Sigmoid colon (tissue), 7 donors: ENCODE measurements around the gene NRG3. TPM values are rescaled to one million over a fixed set of nuclear protein-coding genes. Genes with fewer than 3 reads are reported as not detected.

ENCODE experiments used
- DNase-seq: peaks from one replicate; pipeline ENCODE4 v3.0.0-alpha.2; 2019
- H3K27ac ChIP-seq, 4 donors: fragments of 200-600 bp; sonication (generic); one replicate each; pipeline ENCODE4 v1.5.1; 2016 to 2019; ENCODE audit warnings: mild to moderate bottlenecking in 1 of 4
- H3K27me3 ChIP-seq, 3 donors: fragments of 200-600 bp; sonication (generic); one replicate each; pipeline ENCODE4 v1.5.1; 2019; ENCODE audit warnings: mild to moderate bottlenecking in 1 of 3
- H3K36me3 ChIP-seq, 4 donors: fragments of 200-600 bp; sonication (generic); one replicate each; pipeline ENCODE4 v1.5.1; 2016 to 2019
- H3K4me1 ChIP-seq, 4 donors: fragments of 200-600 bp; sonication (generic); one replicate each; pipeline ENCODE4 v1.5.1; 2017 to 2019
- H3K4me3 ChIP-seq, 4 donors: fragments of 200-600 bp; sonication (generic); one replicate each; pipeline ENCODE4 v1.5.1; 2017 to 2019; ENCODE audit warnings: mild to moderate bottlenecking in 2 of 4, moderate library complexity in 1 of 4
- H3K9me3 ChIP-seq, 4 donors: fragments of 200-600 bp in 3 of 4; sonication (generic) in 3 of 4; one replicate each; pipeline versions ENCODE4 v1.5.1 to v1.6.1; 2013 to 2019
- CTCF ChIP-seq, 4 experiments: fragments of 450-650 bp in 3 of 4; fragments of 200-600 bp in 1 of 4; IDR thresholded peaks; one replicate each; pipeline ENCODE4 v1.5.1; 2016 to 2019; ENCODE audit warnings: antibody characterized with exemption in 4 of 4, mild to moderate bottlenecking in 3 of 4, moderate library complexity in 2 of 4
- EP300 ChIP-seq, 4 donors: sonication (generic); formaldehyde crosslinking; IDR thresholded peaks; one replicate each; pipeline ENCODE4 v1.6.1; 2017; ENCODE audit warnings: antibody characterized with exemption in 4 of 4
- POLR2A ChIP-seq, 2 donors: fragments of 450-650 bp; IDR thresholded peaks; one replicate each; pipeline ENCODE4 v1.6.1; 2016; ENCODE audit warnings: antibody characterized with exemption in 2 of 2, mild to moderate bottlenecking in 2 of 2, moderate library complexity in 2 of 2
- POLR2AphosphoS5 ChIP-seq, 4 donors: sonication (generic); formaldehyde crosslinking; IDR thresholded peaks; one replicate each; pipeline ENCODE4 v1.6.1; 2017; ENCODE audit warnings: antibody characterized with exemption in 4 of 4
- WGBS, 2 donors: extraction: QIAGEN DNeasy Blood & Tissue Kit; methylation state at CpG; one replicate each; pipeline ENCODE4 v1.1.7; 2013; 5-methylcytosine and 5-hydroxymethylcytosine counted together
- intact Hi-C: fragments of 100-400 bp; cut with DNase I; formaldehyde crosslinking; loops from one replicate; pipeline ENCODE4 v1.15.1; 2023
- polyA plus RNA-seq, 3 donors: library from polyadenylated mRNA; stranded (reverse); fragments of 200-250 nt; gene quantifications; one replicate each; pipeline ENCODE4 v1.2.3, GENCODE V29; 2013
- total RNA-seq, 4 donors: library from RNA; depleted of rRNA; stranded (reverse); fragments of >200 nt; gene quantifications; one replicate each; pipeline ENCODE4 v1.1.0, GENCODE V29; 2016
- donor health status: healthy with polysubstance abuse.
- donor health status: Bipolar disorder and iron deficiency.
- donor health status: healthy.

The NRG3 gene
- total and polyA plus RNA-seq, 7 donors = 0.17 to 2.2 (median 0.82) TPM; not detected in 2

GRCh38 chr10:81963606-81964005 lies 88.6 kb downstream of the NRG3 start:
- Histone ChIP-seq H3K4me3 (no peak overlapping the region), H3K27me3 (no peaks in the 10 kb centered on the region), H3K27ac (no peak overlapping the region), H3K9me3 (no peaks in the 10 kb centered on the region), H3K4me1 (no peaks in the 10 kb centered on the region), H3K36me3 (no peaks in the 10 kb centered on the region)
- DNase-seq = no peak
- TF ChIP-seq POLR2A (IDR thresholded peaks at IDR 0.05) (no peak), EP300 (IDR thresholded peaks at IDR 0.05) (no peak), CTCF (IDR thresholded peaks at IDR 0.05) (no peak), POLR2AphosphoS5 (IDR thresholded peaks at IDR 0.05) (no peak)
- WGBS, 2 donors = 94% methylated on average over 9 of the region's 9 CpGs
- intact Hi-C loops = no loop called here

- no peaks in the 10 kb centered on the region for H3K36me3 ChIP-seq
- H3K4me1 ChIP-seq = no peaks in the 10 kb centered on the region
- H3K27me3 ChIP-seq = no peaks in the 10 kb centered on the region
- peaks cover 0 to 6% (median 3%) of the 10 kb centered on the region in 4 donors for H3K9me3 ChIP-seq
- TF ChIP-seq CTCF (IDR thresholded peaks at IDR 0.05) (no peak), POLR2AphosphoS5 (IDR thresholded peaks at IDR 0.05) (no peak), POLR2A (IDR thresholded peaks at IDR 0.05) (no peak), EP300 (IDR thresholded peaks at IDR 0.05) (no peak)
- no peak overlapping the region for H3K4me3 ChIP-seq
- no peak overlapping the region for H3K27ac ChIP-seq
- DNase-seq = no peak
- intact Hi-C loops = no loop called here
Observed at GRCh38 chr10:81967716-81968115, 92.7 kb downstream of the NRG3 start.

- TF ChIP-seq CTCF (IDR thresholded peaks at IDR 0.05) = no peak
- WGBS, 2 donors = 77 to 80% methylated on average over 2 of the region's 2 CpGs
Observed at GRCh38 chr10:81969136-81969535, 94.1 kb downstream of the NRG3 start.

GRCh38 chr10:81978238-81978637 lies 103.2 kb downstream of the NRG3 start:
- WGBS, 2 donors = 57 to 70% methylated on average over 2 of the region's 2 CpGs
- no peaks in the 10 kb centered on the region for H3K36me3 ChIP-seq
- H3K4me1 ChIP-seq = no peaks in the 10 kb centered on the region
- no peak overlapping the region for H3K4me3 ChIP-seq
- TF ChIP-seq POLR2AphosphoS5 (IDR thresholded peaks at IDR 0.05) (no peak), POLR2A (IDR thresholded peaks at IDR 0.05) (no peak), CTCF (IDR thresholded peaks at IDR 0.05) (no peak), EP300 (IDR thresholded peaks at IDR 0.05) (no peak)
- no peak overlapping the region for H3K27ac ChIP-seq
- intact Hi-C loops = no loop called here
- DNase-seq = no peak
- H3K27me3 ChIP-seq = no peaks in the 10 kb centered on the region
- peaks cover 0 to 2% (median 0%) of the 10 kb centered on the region in 4 donors for H3K9me3 ChIP-seq

More at GRCh38 chr10:81969136-81969535, 94.1 kb downstream of the NRG3 start:
- DNase-seq = no peak
- no peaks in the 10 kb centered on the region for H3K36me3 ChIP-seq
- peaks cover 0 to 8% (median 3%) of the 10 kb centered on the region in 4 donors for H3K9me3 ChIP-seq
- intact Hi-C loops = no loop called here
- no peak overlapping the region for H3K27ac ChIP-seq
- H3K27me3 ChIP-seq = no peaks in the 10 kb centered on the region
- no peaks in the 10 kb centered on the region for H3K4me1 ChIP-seq
- H3K4me3 ChIP-seq = no peak overlapping the region

- intact Hi-C loops = no loop called here
- Histone ChIP-seq H3K4me1 (no peaks in the 10 kb centered on the region), H3K4me3 (no peak overlapping the region), H3K36me3 (no peaks in the 10 kb centered on the region), H3K27me3 (no peaks in the 10 kb centered on the region), H3K27ac (no peak overlapping the region), H3K9me3 (no peaks in the 10 kb centered on the region)
- DNase-seq = no peak
- 93 to 94% methylated on average over 1 of the region's 1 CpG for WGBS, 2 donors
- TF ChIP-seq POLR2AphosphoS5 (IDR thresholded peaks at IDR 0.05) (no peak), CTCF (IDR thresholded peaks at IDR 0.05) (no peak), EP300 (IDR thresholded peaks at IDR 0.05) (no peak), POLR2A (IDR thresholded peaks at IDR 0.05) (no peak)
Observed at GRCh38 chr10:81981724-81982123, 106.7 kb downstream of the NRG3 start.
